ENCODE results near the gene KCNK7.

Gene KCNK7

GRCh38 chr11:65611028-65611757 is 15.6 kb upstream of the KCNK7 start:
- DNase-seq (ENCODE audit: low read depth), result no peak

- no peak for DNase-seq (ENCODE audit: low read depth)
Measured at GRCh38 chr11:65610404-65610803, 14.8 kb upstream of the KCNK7 start.

GRCh38 chr11:65609665-65610064 is 14.1 kb upstream of the KCNK7 start:
- DNase-seq (ENCODE audit: low read depth), result no peak

- no peak for DNase-seq (ENCODE audit: low read depth)
Measured at GRCh38 chr11:65609229-65609628, 13.6 kb upstream of the KCNK7 start.

- DNase-seq (ENCODE audit: low read depth), result no peak
Measured at GRCh38 chr11:65607614-65608426, 12.2 kb upstream of the KCNK7 start.

- peak; percentile 97 for DNase-seq (ENCODE audit: low read depth)
Measured at GRCh38 chr11:65606876-65607613, 11.4 kb upstream of the KCNK7 start.

- no peak for DNase-seq (ENCODE audit: low read depth)
Measured at GRCh38 chr11:65604258-65604657, 8.7 kb upstream of the KCNK7 start.

- no peak for DNase-seq (ENCODE audit: low read depth)
Measured at GRCh38 chr11:65599955-65600246, 4.3 kb upstream of the KCNK7 start.

GRCh38 chr11:65599216-65599954 is 3.8 kb upstream of the KCNK7 start:
- no peak for DNase-seq (ENCODE audit: low read depth)

- DNase-seq (ENCODE audit: low read depth), result no peak
Measured at GRCh38 chr11:65598258-65598699, 2.7 kb upstream of the KCNK7 start.

GRCh38 chr11:65596520-65596919 is 920 bp upstream of the KCNK7 start:
- DNase-seq (ENCODE audit: low read depth), result no peak

GRCh38 chr11:65595131-65595530 is 469 bp downstream of the KCNK7 start:
- no peak for DNase-seq (ENCODE audit: low read depth)

GRCh38 chr11:65593518-65594414 is 1.8 kb downstream of the KCNK7 start:
- no peak for DNase-seq (ENCODE audit: low read depth)

- DNase-seq (ENCODE audit: low read depth), result no peak
Measured at GRCh38 chr11:65592858-65593517, 2.6 kb downstream of the KCNK7 start.

GRCh38 chr11:65591939-65592857 is 3.4 kb downstream of the KCNK7 start:
- DNase-seq (ENCODE audit: low read depth), result peak; percentile 65

- peak; percentile 43 for DNase-seq (ENCODE audit: low read depth)
Measured at GRCh38 chr11:65590240-65590738, 5.3 kb downstream of the KCNK7 start.

GRCh38 chr11:65589444-65590239 is 6.0 kb downstream of the KCNK7 start:
- DNase-seq (ENCODE audit: low read depth), result no peak

Measured in iris pigment epithelial cell (primary cell).